ENCODE results near the gene SUPT16H.

- TF ChIP-seq, protein P1, sequence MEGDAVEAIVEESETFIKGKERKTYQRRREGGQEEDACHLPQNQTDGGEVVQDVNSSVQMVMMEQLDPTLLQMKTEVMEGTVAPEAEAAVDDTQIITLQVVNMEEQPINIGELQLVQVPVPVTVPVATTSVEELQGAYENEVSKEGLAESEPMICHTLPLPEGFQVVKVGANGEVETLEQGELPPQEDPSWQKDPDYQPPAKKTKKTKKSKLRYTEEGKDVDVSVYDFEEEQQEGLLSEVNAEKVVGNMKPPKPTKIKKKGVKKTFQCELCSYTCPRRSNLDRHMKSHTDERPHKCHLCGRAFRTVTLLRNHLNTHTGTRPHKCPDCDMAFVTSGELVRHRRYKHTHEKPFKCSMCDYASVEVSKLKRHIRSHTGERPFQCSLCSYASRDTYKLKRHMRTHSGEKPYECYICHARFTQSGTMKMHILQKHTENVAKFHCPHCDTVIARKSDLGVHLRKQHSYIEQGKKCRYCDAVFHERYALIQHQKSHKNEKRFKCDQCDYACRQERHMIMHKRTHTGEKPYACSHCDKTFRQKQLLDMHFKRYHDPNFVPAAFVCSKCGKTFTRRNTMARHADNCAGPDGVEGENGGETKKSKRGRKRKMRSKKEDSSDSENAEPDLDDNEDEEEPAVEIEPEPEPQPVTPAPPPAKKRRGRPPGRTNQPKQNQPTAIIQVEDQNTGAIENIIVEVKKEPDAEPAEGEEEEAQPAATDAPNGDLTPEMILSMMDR (IDR thresholded peaks at IDR 0.05; ENCODE audit: insufficient read depth, low read length, poor library complexity, severe bottlenecking), result no peak
- TF ChIP-seq EZH2phosphoT487 (conservative IDR thresholded peaks at IDR 0.05; ENCODE audit: low read length), result no peak
Measured at GRCh38 chr14:21352587-21352986, 31.2 kb downstream of the SUPT16H start.
